Measurements from ENCODE around the gene NCLN.
A peak's percentile ranks its signal among the peaks of the same experiment; 100 is the strongest.
"Not testable (repeated sequence)": the region's sequence is repeated elsewhere in the genome, so short reads cannot be mapped to it uniquely, and the experiment has no call there.

NCLN gene

DNA sequence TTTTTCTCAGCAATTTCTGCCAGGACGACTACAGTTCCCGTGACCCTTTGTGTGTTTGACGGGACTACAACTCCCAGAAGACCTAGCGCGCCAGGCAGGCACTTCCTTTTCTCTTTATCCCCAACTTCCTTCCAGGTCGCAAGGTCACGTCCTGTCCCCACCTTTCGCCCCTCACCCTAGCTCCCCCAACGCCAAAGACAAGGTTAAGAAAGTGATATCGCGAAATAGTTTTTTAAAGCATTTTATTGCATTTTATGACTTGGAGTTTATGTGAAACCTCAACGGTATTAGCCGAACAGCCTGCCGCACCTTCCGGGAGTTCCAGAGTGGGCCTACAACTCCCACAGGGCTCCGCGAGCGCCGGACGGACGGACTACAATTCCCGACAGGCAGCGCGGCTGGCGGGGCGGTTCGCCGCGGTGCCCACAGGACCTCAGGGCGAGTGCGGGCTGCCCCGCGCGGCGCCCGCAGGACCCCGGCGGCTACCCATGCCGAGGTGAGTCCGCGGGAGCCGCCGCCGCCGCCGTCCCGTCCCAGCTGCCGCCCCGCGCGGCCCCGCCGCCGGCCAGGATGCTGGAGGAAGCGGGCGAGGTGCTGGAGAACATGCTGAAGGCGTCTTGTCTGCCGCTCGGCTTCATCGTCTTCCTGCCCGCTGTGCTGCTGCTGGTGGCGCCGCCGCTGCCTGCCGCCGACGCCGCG is at the start of gene NCLN:
Gene NCLN, plus strand, starts transcription at position 470 of the 699 bp plus-strand sequence. Its CDS starts 101 bp downstream, at position 571.
- DNase-seq: peak; percentile 95

DNA sequence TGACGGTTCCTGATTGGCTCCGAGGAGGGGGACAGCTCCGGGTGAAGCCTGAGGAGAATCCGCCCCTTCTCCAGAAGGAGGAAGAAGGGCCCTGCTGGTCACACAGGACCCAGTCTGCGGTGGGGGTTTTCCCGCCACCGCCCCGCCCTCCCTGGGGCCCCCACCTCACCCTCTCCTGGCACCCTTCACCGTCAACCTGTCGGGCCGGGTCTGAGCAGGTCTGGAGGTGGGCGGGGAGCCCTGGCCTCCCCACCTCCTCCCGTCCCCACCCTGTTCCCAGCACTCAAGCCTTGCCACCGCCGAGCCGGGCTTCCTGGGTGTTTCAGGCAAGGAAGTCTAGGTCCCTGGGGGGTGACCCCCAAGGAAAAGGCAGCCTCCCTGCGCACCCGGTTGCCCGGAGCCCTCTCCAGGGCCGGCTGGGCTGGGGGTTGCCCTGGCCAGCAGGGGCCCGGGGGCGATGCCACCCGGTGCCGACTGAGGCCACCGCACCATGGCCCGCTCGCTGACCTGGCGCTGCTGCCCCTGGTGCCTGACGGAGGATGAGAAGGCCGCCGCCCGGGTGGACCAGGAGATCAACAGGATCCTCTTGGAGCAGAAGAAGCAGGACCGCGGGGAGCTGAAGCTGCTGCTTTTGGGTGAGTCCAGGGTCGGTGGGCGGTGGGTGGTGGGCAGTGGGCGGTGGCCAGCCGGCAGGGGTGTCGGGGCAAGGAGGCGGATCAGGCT is 49.6 kb upstream of the NCLN start, which contains the start of gene GNA15:
Gene GNA15, plus strand, starts transcription at position 73 of the 723 bp plus-strand sequence. Its CDS starts 418 bp downstream, at position 491.
- DNase-seq: no peak

DNA sequence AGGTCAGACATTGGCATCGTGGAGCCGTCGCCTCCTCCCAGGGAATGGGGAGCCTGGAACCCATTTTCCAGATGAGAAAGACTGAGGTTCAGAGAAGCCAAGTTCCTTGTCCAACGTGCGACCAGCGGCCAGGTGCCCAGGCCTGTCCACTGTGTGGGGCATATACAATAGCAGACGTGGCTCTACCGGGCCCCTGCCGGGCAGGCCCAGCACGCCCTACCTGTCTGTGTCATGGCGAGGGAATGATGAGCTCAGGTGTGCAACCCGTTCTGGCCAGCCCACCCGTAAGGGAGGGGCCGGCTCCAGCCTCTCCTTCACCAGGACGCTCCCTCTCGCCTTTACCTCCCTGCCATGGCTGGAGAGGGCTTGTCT is 49.1 kb upstream of the NCLN start:
- DNase-seq: no peak

- no peak for DNase-seq
These were observed 48.6 kb upstream of the NCLN start for GRCh38 chr19:3137119-3137518.

GRCh38 chr19:3138268-3138667 is 47.5 kb upstream of the NCLN start:
- no peak for DNase-seq

DNA sequence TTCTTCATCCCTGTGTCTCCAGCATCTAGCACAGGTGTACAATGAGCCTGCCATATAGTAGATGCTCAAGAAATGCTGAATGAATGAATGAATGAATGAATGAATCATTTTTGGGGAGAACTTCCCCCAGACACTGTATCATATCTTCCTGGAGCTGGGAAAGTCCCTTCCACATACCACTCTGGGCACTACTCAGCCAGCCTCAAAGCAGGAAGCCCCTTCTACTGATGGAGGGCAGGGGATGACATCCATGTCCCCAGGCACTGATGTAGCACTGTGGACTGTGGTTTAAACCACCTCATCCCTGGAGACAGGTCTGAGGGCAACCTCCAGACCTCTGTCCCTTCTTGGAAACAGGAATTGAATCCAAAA is 45.1 kb upstream of the NCLN start:
- no peak for DNase-seq

DNA sequence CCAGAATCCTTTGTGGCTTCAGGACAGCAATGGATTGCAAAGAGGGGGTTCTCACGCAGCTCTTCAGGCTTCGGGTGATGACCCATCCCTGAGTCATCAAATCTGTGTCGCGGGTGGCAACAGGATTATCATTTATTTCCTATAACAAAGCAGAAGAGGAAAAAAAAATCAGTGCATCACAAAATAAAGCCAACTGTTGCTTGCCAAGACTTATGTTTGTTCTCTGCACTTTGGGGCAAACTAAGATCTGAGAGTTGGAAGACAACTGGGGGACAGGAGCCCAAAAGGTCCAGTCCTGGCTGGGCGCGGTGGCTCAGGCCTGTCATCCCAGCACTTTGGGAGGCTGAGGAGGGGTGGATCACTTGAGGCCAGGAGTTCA is 43.4 kb upstream of the NCLN start:
- DNase-seq: peak; percentile 34

GRCh38 chr19:3142781-3143337 is 42.9 kb upstream of the NCLN start:
- no peak for DNase-seq

DNA sequence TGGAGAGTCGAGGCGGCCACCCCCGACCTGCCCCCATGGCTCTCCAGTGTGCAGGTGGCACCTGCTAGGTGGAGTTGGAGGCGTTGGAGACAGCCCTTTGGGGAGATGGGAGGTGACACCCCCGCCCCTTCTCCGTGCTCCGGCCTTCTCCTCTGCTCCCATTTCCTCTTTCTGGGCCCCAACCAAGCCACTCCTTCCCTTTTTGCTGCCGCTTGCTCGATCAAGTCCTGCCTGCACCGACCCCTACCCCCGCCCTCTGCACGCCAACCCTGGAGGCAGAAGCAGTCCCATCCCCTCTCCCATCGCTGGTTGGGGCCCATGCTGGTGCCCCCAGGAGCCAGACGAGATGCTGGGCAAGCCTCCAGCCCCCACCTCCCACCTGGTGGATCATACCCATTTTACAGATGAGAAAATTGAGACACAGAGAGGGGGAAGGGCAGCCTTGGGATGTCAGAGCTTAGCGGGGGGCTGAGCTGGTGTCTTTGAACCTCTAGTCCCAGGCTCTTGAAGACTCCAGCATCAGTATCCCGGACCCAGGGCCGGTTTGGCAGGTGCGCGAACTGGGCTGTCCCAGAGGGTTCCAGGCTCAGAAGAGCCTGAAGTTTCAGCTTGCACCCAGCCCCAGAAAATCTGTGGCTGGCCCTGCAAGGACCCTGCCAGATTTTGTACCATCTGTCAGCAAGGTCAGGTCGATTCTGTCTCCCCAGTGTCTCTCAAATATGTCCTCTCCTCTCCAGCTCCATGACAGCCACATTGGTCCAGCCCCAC is 39.6 kb upstream of the NCLN start:
- DNase-seq: peak; percentile 78

- peak; percentile 51 for DNase-seq
These were observed 39.0 kb upstream of the NCLN start for GRCh38 chr19:3146677-3147100.

- no peak for DNase-seq
These were observed 37.2 kb upstream of the NCLN start for GRCh38 chr19:3148503-3148902.

GRCh38 chr19:3149089-3149488 is 36.6 kb upstream of the NCLN start:
- no peak for DNase-seq

DNA sequence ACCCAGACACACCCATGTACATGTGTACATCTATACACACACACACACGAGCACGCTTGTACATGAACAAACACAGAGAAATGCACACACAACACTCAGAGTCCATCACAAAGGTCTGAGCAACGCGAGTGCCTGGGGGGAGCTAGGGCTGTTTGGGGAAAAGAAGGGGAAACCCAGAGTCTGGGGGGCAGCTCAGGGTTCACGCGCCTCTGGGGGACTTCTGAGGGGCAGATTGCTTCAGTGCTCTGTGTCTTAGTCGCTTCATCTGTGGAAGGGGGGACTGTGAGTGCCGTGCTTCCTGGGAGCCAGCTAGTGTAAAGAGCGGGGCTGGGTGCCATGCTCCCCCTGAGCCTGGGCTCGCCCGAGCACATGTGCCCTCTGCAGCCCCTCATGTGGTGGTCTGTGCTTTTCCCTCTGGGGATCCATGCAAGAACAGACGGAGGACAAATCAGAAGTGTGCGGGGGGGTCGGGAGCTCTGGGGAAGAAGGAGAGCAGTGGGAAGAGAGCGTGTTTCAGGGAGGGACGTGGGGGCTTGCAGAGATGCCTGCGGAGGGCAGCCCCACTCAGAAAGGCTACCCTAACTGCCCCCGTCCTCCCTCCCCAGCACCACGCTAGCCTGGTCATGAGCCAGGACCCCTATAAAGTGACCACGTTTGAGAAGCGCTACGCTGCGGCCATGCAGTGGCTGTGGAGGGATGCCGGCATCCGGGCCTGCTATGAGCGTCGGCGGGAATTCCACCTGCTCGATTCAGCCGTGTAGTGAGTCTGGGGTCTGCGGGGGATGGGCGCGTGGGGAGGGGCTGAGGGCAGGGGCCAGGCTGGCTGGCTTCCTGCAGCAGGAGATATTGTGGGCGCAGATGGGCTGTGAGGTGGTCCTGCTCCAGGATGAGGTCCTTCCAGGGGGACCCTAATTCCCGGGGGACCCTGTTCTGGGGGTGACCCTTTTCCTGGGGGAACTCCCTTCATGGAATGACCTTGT is 35.9 kb upstream of the NCLN start:
- DNase-seq: no peak

DNA sequence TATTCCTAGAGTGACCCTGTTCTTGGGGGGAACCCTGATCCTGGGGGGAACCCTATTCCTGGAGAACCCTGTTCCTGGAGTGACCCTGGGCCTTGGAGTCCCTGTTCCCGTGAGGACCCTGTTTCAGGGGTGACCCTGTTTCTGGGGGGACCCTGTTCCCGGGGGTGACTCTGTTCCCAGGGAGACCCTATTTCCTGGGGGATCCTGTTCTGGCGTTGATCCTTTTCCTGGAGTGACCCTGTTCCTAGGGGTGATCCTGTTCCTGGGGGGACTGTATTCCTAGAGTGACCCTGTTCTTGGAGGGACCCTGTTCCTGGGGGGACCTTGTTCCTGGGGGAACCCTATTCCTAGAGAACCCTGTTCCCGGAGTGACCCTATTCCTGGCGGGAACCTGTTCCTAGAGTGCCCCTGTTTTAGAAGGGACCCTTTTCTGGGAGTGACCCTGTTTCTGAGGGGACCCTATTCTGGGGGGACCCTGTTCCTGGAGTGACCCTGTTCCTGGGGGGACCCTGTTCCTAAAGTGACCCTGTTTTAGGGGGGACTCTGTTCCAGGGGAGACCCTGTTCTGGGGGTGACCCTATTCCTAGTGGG is 34.9 kb upstream of the NCLN start:
- DNase-seq: no peak

- no peak for DNase-seq
These were observed 33.9 kb upstream of the NCLN start for GRCh38 chr19:3151563-3152418.

DNA sequence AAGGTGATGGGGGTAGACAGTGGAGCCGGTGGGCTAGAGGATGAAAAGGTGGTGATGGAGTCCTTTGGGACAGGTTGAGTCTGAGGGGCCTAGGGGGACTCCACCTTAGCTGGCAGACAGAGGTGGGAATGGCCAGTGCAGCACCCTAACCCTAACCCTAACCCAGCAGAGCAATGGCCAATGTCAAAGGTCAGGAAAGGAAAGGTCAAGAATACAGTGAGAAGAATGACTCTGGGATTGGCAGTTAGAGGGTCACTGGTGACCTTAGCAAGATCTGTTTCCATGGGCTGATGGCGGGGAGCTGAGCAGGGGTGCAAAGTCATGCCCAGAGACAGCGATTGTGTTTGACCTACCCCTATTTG is 33.3 kb upstream of the NCLN start:
- DNase-seq: no peak

- DNase-seq: no peak
These were observed 32.2 kb upstream of the NCLN start for GRCh38 chr19:3153286-3154230.

GRCh38 chr19:3154447-3154846 is 31.3 kb upstream of the NCLN start:
- not testable (repeated sequence) for DNase-seq

DNA sequence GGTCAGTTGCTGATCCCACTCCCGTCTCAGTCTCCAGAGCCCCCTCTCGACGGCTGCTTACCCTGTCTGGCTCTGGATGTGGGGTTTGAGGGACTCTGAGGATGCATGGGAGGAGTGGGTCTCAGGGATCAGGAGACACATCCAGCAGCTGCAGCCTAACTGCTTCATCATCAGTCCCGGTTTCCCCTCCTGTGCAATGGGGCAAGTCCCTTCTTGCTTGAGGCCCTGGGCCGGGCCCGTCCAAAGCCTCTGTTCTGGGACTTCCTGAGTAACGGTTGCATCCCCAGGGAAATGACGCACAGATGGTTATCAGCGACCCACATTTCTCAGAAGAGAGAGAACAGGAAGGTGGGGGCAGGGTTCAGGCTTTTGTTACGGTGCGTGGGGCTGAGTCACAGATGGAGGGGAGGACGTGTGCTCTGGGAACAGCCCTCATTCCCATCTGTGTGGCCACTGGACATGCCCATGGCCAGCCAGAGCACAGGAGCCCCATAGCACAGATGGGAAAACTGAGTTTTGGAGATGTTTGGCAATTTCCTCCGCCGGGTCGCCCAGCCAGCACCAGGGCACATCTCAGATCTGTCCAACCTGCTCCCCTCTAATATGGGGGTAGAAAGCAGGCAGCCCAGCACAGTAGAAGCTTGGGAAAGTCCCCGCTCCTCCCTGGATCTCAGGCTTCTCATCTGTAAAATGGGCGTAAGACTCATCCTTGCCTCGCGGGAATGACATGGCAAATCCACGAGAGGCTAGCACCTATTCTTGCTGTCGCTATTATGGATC is 30.6 kb upstream of the NCLN start:
- DNase-seq: no peak

Data from RPMI8226 (cell line).